Measurements from ENCODE around the gene SPATA25. TPM values are rescaled to one million over a fixed set of nuclear protein-coding genes. Genes with fewer than 3 reads are reported as not detected.

Gene SPATA25
- total RNA-seq, 3 donors from 2014 or later (not counting 1 experiment from before 2014, with no cell fraction given): 1.2 TPM; not detected in 2

DNA sequence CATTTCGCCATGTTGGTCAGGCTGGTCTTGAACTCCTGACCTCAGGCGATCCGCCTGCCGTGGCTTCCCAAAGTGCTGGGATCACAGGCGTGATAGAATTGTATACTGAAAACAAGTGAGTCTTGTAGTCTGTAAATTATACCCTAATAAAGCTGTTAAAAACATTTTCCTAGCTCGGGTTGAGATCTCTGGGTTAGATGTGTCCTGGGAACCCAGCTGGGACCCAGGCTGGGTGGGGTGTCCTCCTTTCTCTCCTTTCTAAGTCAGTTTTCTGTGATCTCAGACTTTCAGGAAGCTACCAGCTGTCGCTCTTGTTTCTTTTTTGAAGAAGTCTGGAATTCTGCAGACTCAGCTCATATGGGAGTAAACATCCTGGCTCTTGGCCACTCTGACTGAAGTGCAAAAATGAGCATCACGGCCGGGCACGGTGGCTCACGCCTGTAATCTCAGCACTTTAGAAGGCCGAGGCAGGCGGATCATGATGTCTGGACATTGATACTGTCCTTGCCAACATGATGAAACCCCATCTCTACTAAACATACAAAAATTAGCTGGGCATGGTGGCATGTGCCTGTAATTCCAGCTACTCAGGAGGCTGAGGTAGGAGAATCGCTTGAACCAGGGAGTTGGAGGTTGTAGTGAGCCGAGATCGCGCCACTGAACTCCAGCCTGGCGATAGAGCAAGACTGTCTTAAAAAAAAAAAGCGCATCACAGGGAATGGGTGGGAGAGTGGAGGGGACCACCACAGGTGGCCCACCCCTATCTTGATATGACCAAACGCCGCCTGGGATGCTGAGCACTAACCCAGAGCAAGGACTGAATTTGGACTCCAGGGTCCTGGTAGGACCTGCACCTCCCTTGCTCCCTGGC, 37.2 kb upstream of the SPATA25 start:
- no peak overlapping the region for H3K4me3 Mint-ChIP-seq
- Histone ChIP-seq H3K27me3 (ENCODE audit: control insufficient read depth, insufficient read depth, low read length) (peaks cover 4% of the 10 kb centered on the region), H3K36me3 (ENCODE audit: control insufficient read depth, insufficient read depth, low read length) (no peaks in the 10 kb centered on the region), H3K9me3 (ENCODE audit: control insufficient read depth, insufficient read depth, low read length) (no peaks in the 10 kb centered on the region), H3K27ac (ENCODE audit: low read length) (no peak overlapping the region), H3K4me1 (ENCODE audit: control insufficient read depth, insufficient read depth, low read length) (no peaks in the 10 kb centered on the region), H3K4me3 (ENCODE audit: low read length) (no peak overlapping the region)
- WGBS (ENCODE audit: insufficient coverage): 68% methylated on average over 21 of the region's 21 CpGs
- peaks cover 0 to 13% of the 10 kb centered on the region in 2 donors for H3K4me1 Mint-ChIP-seq
- no peak for DNase-seq
- no peaks in the 10 kb centered on the region for H3K36me3 Mint-ChIP-seq
- H3K27ac Mint-ChIP-seq: no peak overlapping the region
- TF ChIP-seq, protein P1, sequence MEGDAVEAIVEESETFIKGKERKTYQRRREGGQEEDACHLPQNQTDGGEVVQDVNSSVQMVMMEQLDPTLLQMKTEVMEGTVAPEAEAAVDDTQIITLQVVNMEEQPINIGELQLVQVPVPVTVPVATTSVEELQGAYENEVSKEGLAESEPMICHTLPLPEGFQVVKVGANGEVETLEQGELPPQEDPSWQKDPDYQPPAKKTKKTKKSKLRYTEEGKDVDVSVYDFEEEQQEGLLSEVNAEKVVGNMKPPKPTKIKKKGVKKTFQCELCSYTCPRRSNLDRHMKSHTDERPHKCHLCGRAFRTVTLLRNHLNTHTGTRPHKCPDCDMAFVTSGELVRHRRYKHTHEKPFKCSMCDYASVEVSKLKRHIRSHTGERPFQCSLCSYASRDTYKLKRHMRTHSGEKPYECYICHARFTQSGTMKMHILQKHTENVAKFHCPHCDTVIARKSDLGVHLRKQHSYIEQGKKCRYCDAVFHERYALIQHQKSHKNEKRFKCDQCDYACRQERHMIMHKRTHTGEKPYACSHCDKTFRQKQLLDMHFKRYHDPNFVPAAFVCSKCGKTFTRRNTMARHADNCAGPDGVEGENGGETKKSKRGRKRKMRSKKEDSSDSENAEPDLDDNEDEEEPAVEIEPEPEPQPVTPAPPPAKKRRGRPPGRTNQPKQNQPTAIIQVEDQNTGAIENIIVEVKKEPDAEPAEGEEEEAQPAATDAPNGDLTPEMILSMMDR (IDR thresholded peaks at IDR 0.05): no peak
- intact Hi-C loops (cut with micrococcal nuclease): no loop called here
- no peak for ATAC-seq
- peaks cover 16 to 20% of the 10 kb centered on the region in 2 donors for H3K27me3 Mint-ChIP-seq (ENCODE audit: low read depth in 2 of 2)
- H3K9me3 Mint-ChIP-seq: no peaks in the 10 kb centered on the region

DNA sequence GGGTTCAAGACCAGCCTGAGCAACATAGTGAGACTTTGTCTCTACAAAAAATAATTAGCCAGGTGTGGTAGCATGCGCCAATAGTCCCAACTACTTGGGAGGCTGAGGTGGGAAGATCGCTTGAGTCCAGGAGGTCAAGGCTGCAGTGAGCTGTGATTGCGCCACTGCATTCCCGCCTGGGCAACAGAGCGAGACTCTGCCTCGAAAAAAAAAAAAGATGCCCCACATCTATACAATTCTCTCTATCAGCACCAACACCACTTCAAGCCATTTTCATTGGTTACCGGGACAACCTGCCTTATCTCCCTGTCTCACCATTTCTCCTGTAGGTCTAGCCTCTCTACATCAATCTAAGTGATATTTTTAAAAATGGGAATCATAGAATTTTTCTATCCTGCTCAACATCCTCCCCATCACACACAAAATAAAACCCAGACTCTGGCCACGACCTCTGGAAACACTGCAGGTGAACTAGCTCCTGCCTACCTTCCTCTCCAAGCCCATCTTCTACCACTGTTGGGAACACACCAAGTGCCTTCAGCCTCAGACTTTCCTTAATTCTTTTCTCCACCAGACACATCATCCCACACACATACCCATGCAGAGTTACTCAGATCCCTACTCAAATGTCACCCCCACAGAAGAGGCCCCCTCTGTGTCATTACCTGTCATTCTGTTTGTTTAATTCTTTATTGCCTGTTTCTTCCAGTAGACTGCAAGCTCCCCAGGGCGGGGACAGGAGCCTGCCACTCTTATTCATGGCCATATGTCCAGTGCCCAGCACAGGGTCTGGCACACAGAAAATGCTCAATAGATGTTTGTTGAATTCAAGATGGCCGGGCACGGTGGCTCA, 34.1 kb upstream of the SPATA25 start:
- TF ChIP-seq, protein P1 (IDR thresholded peaks at IDR 0.05): no peak
- Mint-ChIP-seq H3K9me3 (no peaks in the 10 kb centered on the region), H3K4me1 (peaks cover 0 to 4% of the 10 kb centered on the region in 2 donors), H3K27me3 (ENCODE audit: low read depth in 2 of 2) (peaks cover 18 to 20% of the 10 kb centered on the region in 2 donors), H3K4me3 (no peak overlapping the region), H3K36me3 (no peaks in the 10 kb centered on the region), H3K27ac (no peak overlapping the region)
- no peaks in the 10 kb centered on the region for H3K36me3 ChIP-seq (ENCODE audit: control insufficient read depth, insufficient read depth, low read length)
- intact Hi-C loops (cut with micrococcal nuclease): no loop called here
- H3K27me3 ChIP-seq (ENCODE audit: control insufficient read depth, insufficient read depth, low read length): peaks cover 4% of the 10 kb centered on the region
- H3K4me1 ChIP-seq (ENCODE audit: control insufficient read depth, insufficient read depth, low read length): no peaks in the 10 kb centered on the region
- H3K4me3 ChIP-seq (ENCODE audit: low read length): no peak overlapping the region
- 84% methylated on average over 11 of the region's 11 CpGs for WGBS (ENCODE audit: insufficient coverage)
- no peak overlapping the region for H3K27ac ChIP-seq (ENCODE audit: low read length)
- DNase-seq (no peak), ATAC-seq (no peak)
- H3K9me3 ChIP-seq (ENCODE audit: control insufficient read depth, insufficient read depth, low read length): no peaks in the 10 kb centered on the region

DNA sequence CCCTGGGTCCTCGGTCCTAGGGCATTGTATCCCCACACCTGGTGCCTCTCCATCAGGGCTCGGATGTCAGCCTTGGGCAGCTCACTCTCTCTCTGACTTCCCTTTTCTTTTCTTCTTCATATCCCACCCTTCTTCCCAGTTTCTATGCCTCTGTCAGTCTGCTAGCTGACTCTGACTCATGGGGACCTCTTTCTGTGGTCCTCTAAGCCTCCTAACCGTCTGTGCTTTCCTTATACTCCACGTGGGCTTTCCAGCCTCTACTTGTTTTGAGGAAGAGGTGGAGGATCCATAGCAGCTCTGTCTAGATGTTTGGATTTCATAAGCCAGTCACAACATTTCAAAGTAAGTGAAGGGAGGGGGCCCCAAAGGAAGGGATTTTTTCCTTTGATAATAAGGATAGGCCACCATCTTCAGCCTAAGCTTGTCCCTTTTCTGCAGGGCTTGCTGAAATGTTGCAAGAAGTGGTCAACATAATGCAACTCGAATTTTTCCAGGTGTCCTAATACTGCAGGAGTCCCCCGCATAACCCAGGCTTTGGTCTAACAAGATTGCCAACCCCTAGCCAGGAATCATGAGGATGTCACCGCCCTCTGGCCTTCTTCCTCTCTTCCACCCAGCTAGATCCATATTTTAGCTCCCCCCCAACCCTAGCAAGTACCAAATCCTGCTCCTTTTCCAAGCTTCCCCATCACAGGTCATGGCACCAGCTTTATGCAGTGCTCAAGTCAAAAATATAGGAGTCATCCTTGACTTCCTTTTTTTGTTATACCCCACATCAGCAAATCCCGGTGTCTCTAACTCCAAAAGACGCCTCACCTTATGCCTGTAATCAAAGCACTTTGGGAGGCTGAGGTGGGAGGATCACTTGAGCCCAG, 33.3 kb upstream of the SPATA25 start:
- no peak for DNase-seq
- Mint-ChIP-seq H3K36me3 (no peaks in the 10 kb centered on the region), H3K27me3 (ENCODE audit: low read depth in 2 of 2) (peaks cover 21 to 29% of the 10 kb centered on the region in 2 donors), H3K4me1 (peaks cover 0 to 4% of the 10 kb centered on the region in 2 donors), H3K27ac (no peak overlapping the region), H3K9me3 (no peaks in the 10 kb centered on the region), H3K4me3 (no peak overlapping the region)
- Histone ChIP-seq H3K36me3 (ENCODE audit: control insufficient read depth, insufficient read depth, low read length) (no peaks in the 10 kb centered on the region), H3K27me3 (ENCODE audit: control insufficient read depth, insufficient read depth, low read length) (peaks cover 4% of the 10 kb centered on the region), H3K9me3 (ENCODE audit: control insufficient read depth, insufficient read depth, low read length) (no peaks in the 10 kb centered on the region), H3K4me1 (ENCODE audit: control insufficient read depth, insufficient read depth, low read length) (no peaks in the 10 kb centered on the region), H3K27ac (ENCODE audit: low read length) (no peak overlapping the region), H3K4me3 (ENCODE audit: low read length) (no peak overlapping the region)
- intact Hi-C loops (cut with micrococcal nuclease): no loop called here
- no peak for ATAC-seq
- TF ChIP-seq, protein P1 (IDR thresholded peaks at IDR 0.05): no peak
- 81% methylated on average over 8 of the region's 9 CpGs for WGBS (ENCODE audit: insufficient coverage)
